NCI-H2227 (cell line): Measurements from ENCODE around the gene LIN28B.
"Not testable (repeated sequence)": the region's sequence is repeated elsewhere in the genome, so short reads cannot be mapped to it uniquely, and the experiment has no call there.

Experiments used
- DNase-seq: peaks from one replicate; lab custom pipeline; 2025; ENCODE audit not compliant: unreplicated experiment; lab: John Stamatoyannopoulos, UW

Gene LIN28B

GRCh38 chr6:105066233-105066632 is 109.3 kb downstream of the LIN28B start:
- DNase-seq = no peak

GRCh38 chr6:105066836-105067235 is 109.9 kb downstream of the LIN28B start:
- DNase-seq = no peak

- no peak for DNase-seq
These were observed 110.4 kb downstream of the LIN28B start for GRCh38 chr6:105067329-105067728.

- no peak for DNase-seq
These were observed 111.5 kb downstream of the LIN28B start for GRCh38 chr6:105068407-105068806.

- DNase-seq = no peak
These were observed 113.0 kb downstream of the LIN28B start for GRCh38 chr6:105069821-105070445.

- DNase-seq = no peak
These were observed 115.9 kb downstream of the LIN28B start for GRCh38 chr6:105072798-105073199.

GRCh38 chr6:105075210-105075609 is 118.3 kb downstream of the LIN28B start:
- DNase-seq = no peak

- DNase-seq = not testable (repeated sequence)
These were observed 119.5 kb downstream of the LIN28B start for GRCh38 chr6:105076418-105076817.

GRCh38 chr6:105077596-105078385 is 120.9 kb downstream of the LIN28B start:
- DNase-seq = peak; percentile 45

- no peak for DNase-seq
These were observed 121.4 kb downstream of the LIN28B start for GRCh38 chr6:105078386-105078708.

GRCh38 chr6:105080279-105080678 is 123.4 kb downstream of the LIN28B start:
- no peak for DNase-seq

- DNase-seq = not testable (repeated sequence)
These were observed 124.8 kb downstream of the LIN28B start for GRCh38 chr6:105081662-105082061.

- peak; percentile 48 for DNase-seq
These were observed 130.8 kb downstream of the LIN28B start for GRCh38 chr6:105087571-105088211.

GRCh38 chr6:105091140-105091829 is 134.4 kb downstream of the LIN28B start:
- no peak for DNase-seq

- DNase-seq = no peak
These were observed 137.3 kb downstream of the LIN28B start for GRCh38 chr6:105094133-105094640.

GRCh38 chr6:105095139-105095538 is 138.2 kb downstream of the LIN28B start:
- no peak for DNase-seq

- no peak for DNase-seq
These were observed 140.4 kb downstream of the LIN28B start for GRCh38 chr6:105097288-105097687.

- no peak for DNase-seq
These were observed 142.5 kb downstream of the LIN28B start for GRCh38 chr6:105099371-105099770.

- DNase-seq = no peak
These were observed 145.3 kb downstream of the LIN28B start for GRCh38 chr6:105102186-105102585.

- no peak for DNase-seq
These were observed 148.2 kb downstream of the LIN28B start for GRCh38 chr6:105105094-105105493.

GRCh38 chr6:105106260-105106659 is 149.4 kb downstream of the LIN28B start:
- DNase-seq = no peak
